ENCODE results near the gene TYMP.

The TYMP gene

GRCh38 chr22:50483556-50483955, 46.3 kb downstream of the TYMP start:
- no peak for DNase-seq (ENCODE audit: low spot score)

GRCh38 chr22:50483106-50483505, 46.7 kb downstream of the TYMP start:
- DNase-seq (ENCODE audit: low spot score), result no peak

DNA sequence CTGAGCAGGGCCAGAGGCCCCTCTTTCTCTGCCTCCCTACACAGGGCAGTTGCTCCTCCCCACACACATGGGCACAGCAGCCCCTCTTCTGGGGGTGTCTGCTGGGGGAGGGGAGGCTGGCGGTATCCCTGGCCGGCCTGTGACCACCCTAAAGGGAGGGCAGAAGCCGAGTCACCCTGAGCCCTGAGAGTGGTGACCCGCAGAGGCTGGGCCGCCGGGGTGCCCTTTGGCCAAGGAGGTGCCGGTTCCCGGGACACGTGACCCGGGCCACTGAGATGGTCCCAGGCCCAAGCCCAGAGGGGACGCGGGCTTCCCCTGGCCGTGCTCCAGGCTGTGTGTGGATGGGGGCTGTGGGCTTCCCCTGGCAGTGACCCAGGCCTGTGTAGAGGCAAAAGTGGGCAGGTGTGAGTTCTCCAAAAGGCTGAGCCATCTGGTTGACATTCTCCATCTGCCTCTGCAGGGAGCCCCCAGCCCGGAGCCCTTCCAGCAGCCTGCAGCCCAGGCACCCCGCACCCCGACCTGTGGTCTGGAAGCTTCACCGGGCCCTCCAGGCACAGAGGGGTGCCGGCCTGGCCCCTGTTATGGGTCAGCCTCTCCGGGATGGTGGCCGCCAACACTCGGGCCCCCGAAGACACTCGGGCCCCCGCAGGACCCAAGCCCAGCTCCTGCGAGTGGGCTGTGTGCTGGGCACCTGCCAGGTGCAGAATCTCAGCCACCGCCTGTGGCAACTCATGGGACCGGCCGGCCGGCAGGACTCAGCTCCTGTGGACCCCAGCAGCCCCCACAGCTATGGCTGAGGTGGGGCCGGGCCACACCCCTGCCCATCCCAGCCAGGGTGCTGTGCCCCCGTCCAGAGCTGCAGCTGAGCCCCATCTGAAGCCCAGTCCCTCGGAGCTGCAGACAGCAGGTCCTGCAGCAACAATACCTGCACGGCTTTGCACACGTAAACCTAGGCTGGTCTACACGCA, 47.4 kb downstream of the TYMP start:
- no peak for DNase-seq (ENCODE audit: low spot score)

- no peak for DNase-seq (ENCODE audit: low spot score)
Measured at GRCh38 chr22:50481440-50482106, 48.2 kb downstream of the TYMP start, which contains the start of gene ADM2. Gene ADM2 (plus strand): TSS chr22:50481543. CDS start chr22:50481848, 305 bp downstream.

- no peak for DNase-seq (ENCODE audit: low spot score)
Measured at GRCh38 chr22:50481045-50481439, 48.8 kb downstream of the TYMP start.

DNA sequence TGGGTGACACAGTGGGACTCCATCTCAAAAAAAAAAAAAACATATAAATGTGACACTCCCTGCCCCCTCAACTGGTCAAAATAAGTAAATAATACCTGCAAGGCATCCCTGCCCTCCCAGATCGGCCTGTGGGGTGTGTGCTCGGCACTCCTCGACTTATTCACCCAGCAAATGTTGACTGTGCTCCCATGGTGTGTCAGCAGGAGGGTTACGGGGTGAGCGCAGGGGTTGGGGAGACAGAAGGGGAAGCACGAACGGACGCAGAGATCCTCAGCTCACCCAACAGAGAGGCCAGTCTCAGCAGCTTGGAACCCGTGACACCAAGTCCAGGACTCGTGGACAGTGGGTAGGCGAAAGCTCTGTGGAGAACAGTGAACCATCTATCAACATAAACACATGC, 50.1 kb downstream of the TYMP start:
- no peak for DNase-seq (ENCODE audit: low spot score)

GRCh38 chr22:50477923-50478322, 51.9 kb downstream of the TYMP start:
- no peak for DNase-seq (ENCODE audit: low spot score)

DNA sequence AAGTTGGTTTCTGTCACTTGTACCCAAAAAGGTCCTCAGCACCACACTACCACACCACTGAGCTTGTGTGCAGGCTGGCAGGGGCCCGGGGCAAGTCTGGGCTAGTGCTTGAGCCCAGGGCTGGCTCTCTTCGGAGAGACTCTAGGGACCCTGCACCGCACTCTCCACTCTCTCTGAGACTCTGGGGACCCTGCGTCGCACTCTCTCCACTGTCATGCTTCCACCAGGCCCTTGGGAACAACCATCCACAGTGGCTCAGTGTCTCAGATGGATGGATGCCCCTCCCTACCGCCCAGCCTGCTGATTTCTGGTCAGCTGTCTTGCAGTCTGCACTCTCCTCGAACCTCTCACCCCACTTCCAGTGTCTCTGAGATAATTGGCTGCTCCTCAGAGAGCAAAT, 52.9 kb downstream of the TYMP start:
- DNase-seq (ENCODE audit: low spot score), result no peak
